Measurements from ENCODE around the gene RHPN2.
"Not testable (repeated sequence)": the region's sequence is repeated elsewhere in the genome, so short reads cannot be mapped to it uniquely, and the experiment has no call there.

RHPN2 gene

DNA sequence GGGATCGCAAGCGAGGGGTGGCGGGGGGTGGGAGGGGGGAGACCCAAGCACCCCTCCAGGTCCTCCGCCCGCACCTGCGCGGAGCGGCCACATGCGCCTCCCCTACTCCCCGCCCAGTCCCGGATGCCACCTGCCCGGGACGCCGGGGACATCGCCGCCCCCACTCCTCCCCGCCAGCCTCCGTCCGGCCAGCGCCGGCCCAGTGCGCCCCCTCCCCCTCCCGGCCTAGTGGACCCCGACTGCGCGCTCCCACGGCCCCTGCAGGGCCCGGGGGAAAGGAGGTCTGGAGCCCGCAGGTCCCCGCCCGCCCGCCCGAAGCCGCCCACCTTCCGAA is 263 bp downstream of the RHPN2 start:
- DNase-seq (ENCODE audit: low read depth): no peak

DNA sequence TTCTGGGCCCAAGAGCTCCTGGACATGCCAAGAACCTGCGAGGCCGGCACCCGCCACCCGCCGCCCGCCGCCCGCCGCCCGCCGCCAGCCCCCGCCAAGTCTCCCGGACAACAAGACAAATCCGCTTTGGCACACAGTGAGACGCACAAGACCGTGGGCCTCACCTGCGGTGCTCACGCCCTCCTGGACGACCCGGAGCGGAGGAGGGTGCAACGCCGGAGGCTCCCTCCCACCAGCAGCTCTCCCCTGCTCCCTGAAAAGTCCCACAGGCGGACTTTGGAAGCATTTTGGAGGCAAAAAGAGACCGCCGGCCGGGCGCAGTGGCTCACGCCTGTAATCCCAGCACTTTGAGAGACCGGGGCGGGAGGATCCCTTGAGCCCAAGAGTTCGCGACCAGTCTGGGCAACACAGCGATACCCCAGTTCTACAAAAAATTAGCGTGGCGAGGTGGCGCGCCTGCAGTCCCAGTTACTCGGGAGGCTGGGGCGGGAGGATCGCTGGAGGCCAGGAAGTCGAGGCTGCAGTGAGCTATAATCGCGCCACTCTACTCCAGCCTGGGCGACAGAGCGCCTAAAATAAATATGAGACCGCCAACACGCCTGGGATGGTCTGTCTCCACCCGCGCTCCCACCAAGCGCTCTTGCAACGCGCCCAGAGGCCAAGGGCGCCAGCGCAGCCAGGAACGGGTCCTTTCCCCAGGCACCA is 783 bp downstream of the RHPN2 start:
- no peak for DNase-seq (ENCODE audit: low read depth)

DNA sequence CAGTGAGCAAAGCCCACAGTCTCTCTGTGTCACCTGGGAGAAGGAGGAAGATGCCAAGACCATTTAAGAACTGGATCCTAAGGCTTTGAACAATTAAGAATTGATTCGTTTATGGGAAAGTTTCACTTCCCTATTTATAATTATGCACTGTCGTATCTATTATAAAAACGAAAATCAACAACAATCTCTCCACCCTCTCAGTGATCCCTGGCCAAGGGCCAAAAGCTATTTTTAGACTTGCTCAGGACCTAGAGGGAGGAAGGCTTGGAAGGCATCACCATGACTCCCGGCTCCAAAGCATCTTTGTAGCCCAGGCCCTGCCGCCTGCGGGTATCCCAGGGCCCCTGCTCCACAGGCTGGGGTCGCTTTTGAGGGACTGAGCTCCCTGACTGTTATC is 1.3 kb downstream of the RHPN2 start:
- DNase-seq (ENCODE audit: low read depth): no peak

DNA sequence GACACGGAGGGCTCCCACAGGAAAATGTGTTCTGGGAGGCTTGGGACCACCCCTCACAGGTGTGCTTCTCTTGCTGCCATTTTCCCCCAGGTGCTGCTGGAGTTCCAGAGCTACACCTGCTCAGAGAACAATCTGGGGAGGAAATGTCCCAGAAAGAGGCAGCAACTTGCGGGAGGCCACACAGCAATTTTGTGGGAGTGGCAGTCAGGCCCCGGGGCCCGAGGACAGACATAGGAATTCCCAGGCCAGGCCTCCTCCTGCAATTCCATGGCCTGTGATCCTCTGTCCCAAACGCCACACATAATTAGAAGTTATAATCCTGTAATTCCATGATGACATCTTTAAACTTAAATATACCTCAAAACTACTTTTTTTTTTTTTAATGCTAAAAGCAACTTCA is 1.8 kb downstream of the RHPN2 start:
- no peak for DNase-seq (ENCODE audit: low read depth)

DNA sequence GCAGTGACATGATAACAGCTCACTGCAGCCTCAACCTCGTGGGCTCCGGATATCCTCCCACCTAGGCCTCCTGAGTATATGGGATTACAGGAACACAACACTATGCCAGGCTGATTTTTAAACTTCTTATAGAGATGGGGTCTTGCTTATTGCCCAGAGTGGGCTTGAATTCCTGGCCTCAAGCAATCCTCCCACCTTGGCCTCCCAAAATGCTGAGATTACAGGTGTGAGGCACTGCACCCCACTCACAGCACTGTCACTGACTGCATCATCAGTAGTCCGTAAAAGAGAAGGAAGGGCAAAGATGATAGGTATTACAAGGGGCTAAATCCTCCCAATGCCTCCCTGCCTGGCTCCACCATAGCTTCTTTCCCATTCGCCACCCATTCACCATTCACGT is 4.1 kb downstream of the RHPN2 start:
- DNase-seq (ENCODE audit: low read depth): no peak

DNA sequence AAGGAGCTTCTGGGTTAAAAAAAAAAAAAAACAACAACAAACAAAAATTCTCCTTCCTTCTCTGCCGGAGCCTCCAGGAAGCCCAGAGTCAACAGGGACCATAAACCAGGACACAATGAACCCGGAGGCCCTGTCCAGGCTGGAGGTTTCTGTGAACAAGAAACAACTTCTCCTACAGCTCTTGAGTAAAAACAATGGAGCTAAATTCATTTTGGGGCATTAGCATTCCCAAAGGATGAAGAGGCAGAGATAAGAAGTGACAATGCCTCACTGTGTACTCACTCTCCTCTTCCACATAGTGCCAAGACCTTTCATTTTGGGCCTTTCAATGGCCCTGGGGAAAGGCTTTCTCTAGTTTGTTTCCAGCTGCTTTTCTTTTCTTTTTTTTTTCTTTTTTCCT is 9.0 kb downstream of the RHPN2 start:
- no peak for DNase-seq (ENCODE audit: low read depth)

DNA sequence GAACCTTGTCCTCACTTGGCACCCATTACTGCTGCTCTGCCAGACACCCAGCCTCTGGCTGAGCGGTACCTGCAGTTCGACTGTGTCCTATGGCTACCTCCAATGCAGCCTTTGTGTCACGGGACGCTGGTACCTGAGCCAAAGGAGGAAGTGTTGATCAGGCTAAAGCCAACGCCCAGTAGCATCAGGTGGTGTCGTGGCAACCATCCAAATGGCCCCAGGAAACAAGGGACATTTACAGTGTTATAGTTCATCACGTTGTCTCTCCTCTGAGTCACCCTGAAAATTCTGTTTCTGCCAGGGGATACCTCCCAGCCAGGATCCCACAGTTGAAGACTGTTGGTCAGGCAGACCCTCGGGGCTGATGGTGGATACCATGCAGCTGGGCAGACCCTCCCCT is 10.1 kb downstream of the RHPN2 start:
- no peak for DNase-seq (ENCODE audit: low read depth)

DNA sequence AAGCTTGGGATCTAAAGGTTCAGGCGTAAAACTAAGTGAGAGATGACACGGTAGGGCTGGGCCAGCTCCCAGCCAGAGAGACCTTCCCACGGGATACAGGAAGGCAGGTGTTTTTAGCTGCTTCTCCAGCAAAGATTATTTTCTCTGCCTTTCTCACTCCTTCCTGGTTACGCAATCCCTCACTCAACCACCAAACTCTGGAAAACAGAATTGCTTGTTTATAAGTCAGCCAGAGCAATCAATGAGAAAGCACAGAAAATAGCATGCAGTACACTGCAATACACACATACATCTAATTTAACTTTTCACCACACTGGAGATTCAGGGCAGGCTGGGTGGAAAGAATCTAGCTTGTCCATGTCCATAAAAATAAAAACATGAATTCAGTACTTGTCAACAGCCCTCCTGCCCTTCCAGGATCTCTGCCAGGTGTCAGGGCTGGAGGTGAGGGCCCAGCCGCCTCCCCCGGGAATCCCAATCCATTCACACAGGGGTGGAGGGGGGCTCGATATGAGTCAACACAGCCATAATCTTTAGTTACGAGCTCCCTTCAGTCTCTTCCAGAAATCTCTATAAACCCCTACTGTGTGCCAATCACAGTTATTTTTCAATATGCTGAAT is 12.2 kb downstream of the RHPN2 start:
- DNase-seq (ENCODE audit: low read depth): no peak

DNA sequence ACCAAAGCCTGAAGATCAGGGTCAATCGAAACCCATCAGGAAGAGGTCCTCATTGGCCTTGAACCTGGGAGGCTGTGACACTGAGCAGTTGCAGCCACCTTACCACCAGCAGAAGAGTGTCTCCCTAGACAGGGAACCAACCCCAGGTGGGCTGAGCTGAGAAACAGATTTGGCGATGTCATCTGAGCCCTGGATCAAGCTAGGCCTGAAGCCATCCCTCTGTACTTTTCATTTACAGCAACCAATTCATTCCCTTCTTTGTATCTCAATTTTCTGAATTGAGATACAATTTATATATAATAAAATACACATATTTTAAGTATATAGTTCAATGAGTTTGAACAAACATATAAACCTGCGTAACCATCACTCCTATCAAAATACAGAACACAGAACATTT is 14.6 kb downstream of the RHPN2 start:
- no peak for DNase-seq (ENCODE audit: low read depth)

DNA sequence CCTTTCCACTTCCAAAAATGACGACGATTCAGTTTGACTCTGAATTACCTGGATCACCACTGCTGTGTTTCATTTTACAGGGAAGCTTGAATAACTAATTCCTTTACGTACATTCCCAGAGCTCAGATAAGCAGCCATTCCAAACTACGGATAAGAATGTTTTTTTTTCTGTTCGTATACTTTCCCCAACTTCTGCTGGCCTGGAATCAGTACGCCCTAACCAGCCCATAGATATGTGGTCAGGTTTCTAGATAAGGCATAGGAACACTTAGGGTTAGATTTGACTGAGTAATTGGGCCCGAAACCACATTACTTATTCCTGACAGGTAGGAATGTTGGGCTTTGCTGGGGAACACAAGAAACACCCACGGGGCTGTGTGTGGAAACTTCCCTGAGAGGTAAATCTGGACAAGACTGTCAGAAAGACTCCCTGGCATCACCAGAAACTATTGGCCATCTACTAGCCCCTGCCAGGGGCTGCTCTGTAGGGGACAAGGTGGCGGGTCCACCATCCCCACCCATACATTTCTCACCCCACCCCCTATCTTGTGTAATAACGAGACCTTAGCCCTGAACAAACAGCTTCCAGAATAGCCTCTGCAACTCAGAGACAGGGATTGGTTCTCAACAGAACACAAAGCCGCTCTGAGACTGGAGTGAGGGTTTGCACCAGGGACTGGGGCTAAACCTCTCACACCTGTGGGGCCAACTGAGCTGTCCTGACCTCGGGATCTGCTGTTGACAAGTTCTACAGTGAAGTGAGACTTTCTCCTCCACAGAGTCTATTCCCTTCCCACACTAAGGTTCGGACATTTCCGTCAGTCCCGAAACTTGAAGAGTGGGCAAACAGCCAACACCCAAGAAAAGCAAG is 15.6 kb downstream of the RHPN2 start:
- no peak for DNase-seq (ENCODE audit: low read depth)

DNA sequence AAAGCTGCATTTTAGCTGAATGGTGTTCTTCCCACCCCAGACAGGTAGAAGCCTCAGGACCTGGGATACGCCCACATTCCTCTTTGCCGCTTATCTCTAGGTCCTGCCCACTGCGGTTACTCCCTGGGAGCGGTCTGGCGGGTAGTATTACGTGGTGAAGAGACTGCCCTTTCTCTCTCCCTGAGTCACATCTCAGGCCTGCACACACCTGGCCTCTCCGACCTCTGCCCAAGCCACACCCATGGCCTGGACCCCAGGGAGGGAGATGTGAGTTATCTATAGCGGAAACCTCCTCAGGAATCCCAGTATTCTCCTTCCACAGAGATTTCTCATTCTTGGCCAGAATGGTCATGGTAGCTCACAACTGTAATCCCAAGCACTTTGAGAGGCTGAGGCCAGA is 17.3 kb downstream of the RHPN2 start:
- DNase-seq (ENCODE audit: low read depth): no peak

DNA sequence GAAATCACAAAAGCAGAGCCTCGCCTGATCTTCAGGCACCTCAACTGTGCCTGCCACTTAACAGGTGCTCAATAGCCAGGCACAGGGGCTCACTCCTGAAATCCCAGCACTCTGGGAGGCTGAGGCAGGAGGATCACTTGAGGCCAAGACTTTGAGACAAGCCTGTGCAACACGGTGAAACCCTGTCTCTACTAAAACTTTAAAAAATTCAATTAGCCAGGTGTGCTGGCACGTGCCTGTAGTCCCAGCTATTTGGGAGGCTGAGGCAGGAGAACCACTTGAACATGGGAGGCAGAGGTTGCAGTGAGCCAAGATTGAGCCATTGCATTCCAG is 22.9 kb downstream of the RHPN2 start:
- DNase-seq (ENCODE audit: low read depth): not testable (repeated sequence)

DNA sequence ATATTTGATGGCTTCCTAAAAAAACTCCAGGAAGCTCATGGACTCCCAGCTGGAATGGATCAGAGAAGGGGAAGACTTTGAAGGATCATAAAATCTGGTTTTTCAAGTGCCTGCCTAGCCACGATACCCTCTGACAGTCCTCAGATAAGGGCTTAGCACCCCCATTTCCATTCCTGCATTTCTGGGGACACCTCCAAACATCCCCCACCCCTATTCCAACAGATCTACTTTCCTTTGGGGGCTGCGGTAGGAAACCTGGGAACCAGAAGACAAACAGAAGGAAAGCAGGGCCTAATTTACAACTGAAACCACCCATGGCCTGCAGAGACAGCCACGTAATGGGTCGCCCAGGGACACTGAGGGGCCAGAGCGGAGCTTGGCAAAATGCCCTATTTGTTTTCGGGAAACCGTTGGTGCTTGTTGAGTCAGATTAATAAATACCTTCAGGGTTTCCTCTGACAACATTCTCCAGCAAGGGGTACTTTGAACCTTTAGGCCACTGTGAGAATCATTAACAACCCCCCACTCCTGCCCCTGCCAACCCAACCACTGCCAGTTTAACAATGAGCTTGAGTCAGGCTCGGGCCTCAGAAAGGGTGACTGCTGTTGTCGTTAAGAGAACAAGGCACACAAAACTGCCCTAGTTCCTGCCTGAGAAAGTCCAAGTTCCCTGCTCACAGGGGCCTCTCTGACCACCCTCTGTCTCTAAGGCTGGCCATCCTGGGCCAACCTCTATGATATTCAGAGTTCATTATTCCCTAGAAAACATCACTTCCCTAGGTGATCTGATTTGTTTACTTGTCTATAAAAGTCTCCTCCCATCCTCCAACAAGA is 23.5 kb downstream of the RHPN2 start:
- no peak for DNase-seq (ENCODE audit: low read depth)

DNA sequence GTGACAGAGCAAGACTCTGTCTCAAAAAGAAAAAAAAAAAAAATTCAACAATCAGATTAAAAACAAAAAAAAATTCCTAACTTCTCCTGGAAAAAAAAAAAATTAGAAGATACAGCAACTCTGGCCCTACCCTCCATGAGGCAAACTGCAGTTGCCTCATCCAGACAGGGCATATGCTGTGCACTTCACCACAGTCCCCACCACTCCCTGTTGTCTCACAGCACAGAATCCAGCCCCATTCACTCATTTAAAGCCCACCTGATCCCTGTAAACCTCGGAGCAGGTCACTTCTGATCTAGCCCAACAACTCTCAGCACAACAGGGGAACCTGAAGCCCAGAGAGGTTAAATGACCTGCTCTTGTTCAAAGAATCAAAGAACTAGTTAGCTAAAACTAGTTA is 24.9 kb downstream of the RHPN2 start:
- DNase-seq (ENCODE audit: low read depth): no peak

DNA sequence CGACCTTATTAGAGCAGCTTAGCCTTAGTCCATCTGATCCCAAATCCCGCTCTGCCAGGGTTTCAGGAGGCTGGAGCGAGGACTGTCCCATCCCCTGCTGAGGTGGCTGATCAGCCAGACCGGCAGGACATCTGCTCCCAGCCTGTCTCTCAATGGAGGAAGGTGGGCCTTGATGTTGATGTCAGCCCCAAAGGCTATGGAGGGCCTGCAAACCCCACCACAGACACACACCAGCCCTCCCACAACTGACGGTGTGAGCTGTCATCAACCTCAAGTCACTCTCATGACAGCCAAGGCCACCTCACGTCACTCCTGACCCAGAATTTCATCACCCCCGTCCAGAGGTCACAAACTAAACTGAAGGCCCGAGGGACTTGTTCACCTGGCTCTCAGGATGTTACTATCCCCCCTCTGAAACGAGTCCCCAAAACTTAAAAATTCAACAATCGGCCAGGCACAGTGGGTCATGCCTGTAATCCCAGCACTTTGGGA is 25.5 kb downstream of the RHPN2 start:
- no peak for DNase-seq (ENCODE audit: low read depth)

DNA sequence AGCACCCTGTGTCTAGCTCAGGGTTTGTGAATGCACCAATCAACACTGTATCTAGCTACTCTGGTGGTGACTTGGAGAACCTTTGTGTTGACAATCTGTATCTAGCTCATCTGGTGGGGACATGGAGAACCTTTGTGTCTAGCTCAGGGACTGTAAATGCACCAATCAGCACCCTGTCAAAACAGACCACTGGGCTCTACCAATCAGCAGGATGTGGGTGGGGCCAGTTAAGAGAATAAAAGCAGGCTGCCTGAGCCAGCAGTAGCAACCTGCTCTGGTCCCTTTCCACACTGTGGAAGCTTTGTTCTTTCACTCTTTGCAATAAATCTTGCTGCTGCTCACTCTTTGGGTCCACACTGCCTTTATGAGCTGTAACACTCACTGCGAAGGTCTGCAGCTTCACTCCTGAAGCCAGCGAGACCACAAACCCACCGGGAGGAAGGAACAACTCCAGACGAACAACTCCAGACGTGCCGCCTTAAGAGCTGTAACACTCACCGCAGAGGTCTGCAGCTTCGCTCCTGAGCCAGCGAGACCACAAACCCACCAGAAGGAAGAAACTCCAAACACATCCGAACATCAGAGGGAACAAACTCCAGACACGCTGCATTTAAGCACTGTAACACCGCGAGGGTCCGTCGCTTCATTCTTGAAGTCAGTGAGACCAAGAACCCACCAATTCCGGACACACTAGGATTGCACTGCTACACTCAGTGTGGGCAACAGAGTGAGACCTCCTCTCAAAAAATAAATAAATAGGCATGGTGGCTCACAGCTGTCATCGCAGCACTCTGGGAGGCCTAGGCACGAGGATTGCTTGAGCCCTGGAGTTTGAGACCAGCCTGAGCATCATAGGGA is 27.3 kb downstream of the RHPN2 start:
- not testable (repeated sequence) for DNase-seq (ENCODE audit: low read depth)

DNA sequence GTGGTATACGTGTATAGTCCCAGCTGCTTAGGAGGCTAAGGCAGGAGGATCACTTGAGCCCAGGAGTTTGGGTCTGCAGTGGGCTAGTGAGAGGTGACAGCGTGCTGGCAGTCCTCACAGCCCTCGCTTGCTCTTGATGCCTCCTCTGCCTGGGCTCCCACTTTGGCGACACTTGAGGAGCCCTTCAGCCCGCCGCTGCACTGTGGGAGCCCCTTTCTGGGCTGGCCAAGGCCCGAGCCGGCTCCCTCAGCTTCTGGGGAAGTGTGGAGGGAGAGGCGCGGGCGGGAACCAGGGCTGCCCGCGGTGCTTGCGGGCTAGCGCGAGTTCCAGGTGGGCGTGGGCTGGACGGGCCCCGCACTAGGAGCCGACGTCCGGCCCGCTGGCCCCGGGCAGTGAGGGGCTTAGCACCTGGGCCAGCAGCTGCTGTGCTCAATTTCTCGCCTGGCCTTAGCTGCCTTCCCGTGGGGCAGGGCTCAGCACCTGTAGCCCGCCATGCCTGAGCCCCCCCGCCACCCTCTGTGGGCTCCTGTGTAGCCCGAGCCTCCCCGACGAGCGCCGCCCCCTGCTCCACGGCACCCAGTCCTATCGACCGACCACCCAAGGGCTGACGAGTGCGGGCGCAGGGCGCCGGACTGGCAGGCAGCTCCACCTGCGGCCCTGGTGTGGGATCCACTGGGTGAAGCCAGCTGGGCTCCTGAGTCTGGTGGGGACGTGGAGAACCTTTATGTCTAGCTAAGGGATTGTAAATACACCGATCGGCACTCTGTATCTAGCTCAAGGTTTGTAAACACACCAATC is 28.1 kb downstream of the RHPN2 start:
- not testable (repeated sequence) for DNase-seq (ENCODE audit: low read depth)

DNA sequence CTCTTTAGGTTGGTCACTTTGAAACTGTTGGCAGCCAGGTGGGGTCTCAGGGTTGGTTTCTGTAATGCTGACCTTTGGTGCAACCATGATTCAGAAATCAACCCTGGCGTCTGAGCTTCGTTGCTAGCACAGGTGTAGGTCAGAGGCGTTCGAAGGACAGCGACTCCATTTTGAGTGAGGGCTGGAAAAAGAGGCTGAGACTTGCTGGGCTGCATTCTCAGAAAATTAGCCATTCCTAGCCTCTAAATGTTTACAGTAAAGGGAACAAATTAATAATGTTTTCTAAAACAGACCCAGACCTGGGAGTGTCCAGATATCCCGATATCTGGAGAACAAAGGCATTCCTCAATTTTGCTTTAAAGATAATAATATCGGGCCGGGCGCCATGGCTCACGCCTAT is 29.2 kb downstream of the RHPN2 start:
- no peak for DNase-seq (ENCODE audit: low read depth)

DNA sequence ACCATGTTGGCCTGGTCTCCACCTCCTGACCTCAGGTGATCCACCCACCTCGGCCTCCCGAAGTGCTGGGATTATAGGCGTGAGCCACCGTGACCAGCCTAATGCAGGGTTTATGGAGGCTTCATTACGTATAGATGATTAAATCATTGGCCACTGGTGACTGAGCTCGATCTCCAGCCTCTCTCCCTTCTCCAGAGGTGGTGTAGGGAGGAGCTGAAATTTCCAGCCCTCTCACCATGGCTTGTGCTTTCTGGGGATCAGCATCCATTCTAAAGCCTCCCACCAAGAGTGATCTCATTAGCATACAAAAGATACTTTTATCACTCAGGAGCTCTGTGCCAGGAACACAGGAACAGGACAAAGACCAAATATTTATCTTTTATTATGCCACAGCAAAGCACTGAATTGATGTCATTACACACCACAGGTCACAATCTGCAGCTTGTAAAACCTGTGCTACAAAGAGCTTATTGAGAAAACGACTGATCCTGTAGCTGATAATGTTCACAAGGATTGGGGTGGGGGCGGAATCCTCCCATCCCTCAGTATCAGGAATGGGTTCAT is 32.4 kb downstream of the RHPN2 start:
- DNase-seq (ENCODE audit: low read depth): no peak

DNA sequence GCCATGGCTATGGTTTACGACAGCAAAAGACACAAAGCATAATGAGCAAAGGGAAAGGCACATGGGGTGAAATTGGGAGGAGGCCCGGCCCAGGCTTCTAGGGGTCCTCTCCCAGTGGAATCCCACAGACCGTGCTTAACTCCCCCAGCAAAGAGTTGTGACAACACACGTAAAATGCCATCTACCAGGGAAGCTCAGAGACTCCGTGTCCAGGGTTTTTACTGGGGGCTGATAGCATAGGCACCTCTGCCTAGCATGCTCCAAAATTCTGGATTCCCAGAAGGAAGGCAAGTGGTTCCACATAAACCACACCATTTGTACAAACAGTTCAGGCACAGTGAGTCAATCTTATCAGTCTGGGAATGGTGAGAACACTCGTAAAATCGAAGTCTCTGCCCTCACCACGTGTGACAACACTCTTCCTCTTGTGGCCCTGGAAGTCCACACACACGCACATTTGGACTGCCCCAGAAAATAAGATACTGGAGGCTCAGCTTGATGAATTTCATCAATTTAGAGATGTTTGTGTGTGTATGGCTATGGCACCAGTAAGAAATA is 34.9 kb downstream of the RHPN2 start:
- no peak for DNase-seq (ENCODE audit: low read depth)
